Psoas muscle (tissue), 8 donors: ENCODE data around the gene EPB41. TPM values are rescaled to one million over a fixed set of nuclear protein-coding genes. Genes with fewer than 3 reads are reported as not detected.

Experiments
- ATAC-seq, 4 donors: fragments of 200-7000 bp; cut with Tn5 transposase; one replicate each; pipeline ENCODE4 v1.9.1; 2020; ENCODE audit warnings: moderate library complexity in 3 of 4, mild to moderate bottlenecking in 2 of 4
- DNase-seq, 2 donors: peaks; one replicate each; pipeline ENCODE4 v3.0.0-alpha.2; 2020
- H3K27ac ChIP-seq: fragments of 200-600 bp; one replicate; pipeline ENCODE4 v1.8.0; 2022
- H3K27me3 ChIP-seq, 3 donors: fragments of 200-600 bp in 1 of 3; one replicate each; pipeline versions ENCODE4 v1.6.1 to v1.8.0; 2013 to 2022; ENCODE audit warnings: low read length in 2 of 3, mild to moderate bottlenecking in 2 of 3, moderate library complexity in 1 of 3; ENCODE audit not compliant: insufficient read depth in 3 of 3
- H3K36me3 ChIP-seq, 2 donors: fragments of 200-600 bp in 1 of 2; one replicate each; pipeline versions ENCODE4 v1.6.1 to v1.8.0; 2013 to 2022; ENCODE audit warnings: low read depth in 1 of 2, mild to moderate bottlenecking in 1 of 2, moderate library complexity in 1 of 2; ENCODE audit not compliant: insufficient read depth in 1 of 2
- H3K4me1 ChIP-seq: fragments of 200-600 bp; one replicate; pipeline ENCODE4 v1.8.0; 2022
- H3K4me3 ChIP-seq: fragments of 200-600 bp; one replicate; pipeline ENCODE4 v1.8.0; 2022; ENCODE audit warnings: mild to moderate bottlenecking
- H3K9me3 ChIP-seq: fragments of 200-600 bp; one replicate; pipeline ENCODE4 v1.8.0; 2022
- CTCF ChIP-seq: fragments of 200-600 bp; IDR thresholded peaks from one replicate; pipeline ENCODE4 v1.8.0; 2022; ENCODE audit warnings: antibody characterized with exemption
- WGBS, 3 donors: extraction: QIAGEN DNeasy Blood & Tissue Kit; methylation state at CpG; one replicate each; pipeline versions ENCODE4 v1.1.6 to v1.1.7; 2013; 5-methylcytosine and 5-hydroxymethylcytosine counted together
- intact Hi-C, 2 donors: fragments of 100-400 bp; cut with DNase I; formaldehyde crosslinking; loops; one replicate each; pipeline versions ENCODE4 v1.11.0 to v1.14.2; 2022
- polyA plus RNA-seq, 3 donors: library from polyadenylated mRNA; stranded (reverse); fragments of 200-250 nt; gene quantifications; one replicate each; pipeline ENCODE4 v1.2.3, GENCODE V29; 2013
- total RNA-seq, 4 donors: library from RNA; stranded (reverse); fragmentation: NEBNext Ultra II Directional in 2 of 4; extraction: Animal tissue kit (Norgen Biotek cat#: 25700) in 2 of 4; gene quantifications; one replicate each; pipeline versions ENCODE4 v1.2.1 to v1.2.4, GENCODE V29; 2021 to 2023
- donor health status: healthy with polysubstance abuse.
- donor health status: DM: no; HTN: no; CAD: no; lungs with moderate emphysema.
- donor health status: Bipolar disorder and iron deficiency.
- donor health status: healthy.
- donor health status: DM: yes; HTN: yes; CAD: no.
- donor health status: DM: no; HTN: no; CAD: no.
- donor health status: DM: no; HTN: no; CAD: no.
- donor health status: DM: yes; HTN: yes; CAD: no.

Gene EPB41
- total and polyA plus RNA-seq, 7 donors: 2.0 to 28.2 (median 18.0) TPM

DNA sequence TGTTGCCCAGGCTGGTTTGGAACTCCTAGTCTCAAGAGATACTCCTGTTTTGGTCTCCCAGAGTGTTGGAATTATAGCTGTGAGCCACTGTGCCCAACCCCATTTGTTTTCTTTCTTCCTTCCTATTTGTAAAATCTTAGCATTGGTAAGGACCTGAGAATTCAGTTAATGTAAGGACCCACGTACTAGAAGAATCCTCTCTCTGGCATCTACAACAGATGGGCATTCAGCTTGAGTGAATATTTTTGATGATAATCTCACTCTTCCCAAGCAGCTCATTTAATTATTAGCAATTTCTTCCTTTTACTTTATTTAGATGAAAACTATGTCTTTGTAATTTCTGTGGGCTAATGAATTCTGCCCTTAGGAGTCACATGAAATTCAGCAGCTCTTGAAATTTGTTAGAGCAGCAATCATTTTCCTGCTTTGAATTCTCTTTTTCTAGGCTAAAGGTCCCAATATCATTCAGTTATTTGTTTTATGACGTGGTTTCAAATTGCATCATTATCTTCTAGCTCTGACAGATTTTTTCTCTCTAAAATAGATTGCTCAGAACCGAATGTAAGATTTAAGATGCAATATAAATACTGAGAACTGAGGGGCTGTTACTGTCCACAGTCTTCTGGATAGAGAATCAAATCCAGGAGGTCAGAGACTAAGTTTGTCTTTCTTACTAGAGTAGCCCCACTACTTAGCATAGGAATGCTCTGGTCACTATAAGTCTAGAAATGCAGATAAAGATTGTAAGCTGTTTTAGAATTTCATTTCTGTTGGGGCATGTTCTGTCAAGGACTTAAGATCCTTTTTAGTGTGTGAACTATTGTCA, 59.4 kb downstream of the EPB41 start:
- H3K4me1 ChIP-seq: no peaks in the 10 kb centered on the region
- H3K4me3 ChIP-seq: no peak overlapping the region
- DNase-seq: no peak
- H3K9me3 ChIP-seq: no peaks in the 10 kb centered on the region
- ATAC-seq: no peak
- TF ChIP-seq CTCF: no peak
- no peaks in the 10 kb centered on the region for H3K27me3 ChIP-seq
- intact Hi-C loops: no loop called here
- 69 to 74% (median 71%) methylated on average over 3 of the region's 3 CpGs for WGBS, 3 donors
- H3K36me3 ChIP-seq: no peaks in the 10 kb centered on the region
- H3K27ac ChIP-seq: no peak overlapping the region

DNA sequence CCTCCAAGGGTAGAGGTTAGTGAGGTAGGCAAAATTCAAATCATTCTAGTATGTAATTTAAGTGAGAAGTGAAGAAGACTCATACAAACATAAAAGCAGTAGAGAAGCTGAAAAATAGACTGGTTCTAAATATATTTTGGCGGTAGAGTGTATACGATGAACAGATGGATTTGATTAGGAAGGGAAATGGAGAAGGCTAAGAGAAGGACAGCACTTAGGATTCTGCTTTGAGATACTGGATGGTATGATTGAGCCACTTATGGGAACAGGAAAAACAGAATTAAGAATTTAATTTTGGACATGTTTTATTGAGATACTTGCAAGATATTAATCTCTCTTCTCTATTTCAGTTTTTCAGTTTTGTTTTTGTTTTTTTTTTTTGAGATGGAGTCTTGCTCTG, 60.1 kb downstream of the EPB41 start:
- 75 to 78% (median 75%) methylated on average over 2 of the region's 2 CpGs for WGBS, 3 donors

GRCh38 chr1:28976248-28976647, 61.9 kb downstream of the EPB41 start:
- TF ChIP-seq CTCF: no peak
- no peak overlapping the region for H3K4me3 ChIP-seq
- 92 to 94% (median 93%) methylated on average over 2 of the region's 2 CpGs for WGBS, 3 donors
- ATAC-seq: no peak
- intact Hi-C loops: no loop called here
- DNase-seq: no peak
- H3K4me1 ChIP-seq: no peaks in the 10 kb centered on the region
- no peaks in the 10 kb centered on the region for H3K27me3 ChIP-seq
- no peaks in the 10 kb centered on the region for H3K36me3 ChIP-seq
- no peak overlapping the region for H3K27ac ChIP-seq
- no peaks in the 10 kb centered on the region for H3K9me3 ChIP-seq

More for the DNA sequence above, 60.1 kb downstream of the EPB41 start:
- Histone ChIP-seq H3K9me3 (no peaks in the 10 kb centered on the region), H3K27me3 (no peaks in the 10 kb centered on the region), H3K36me3 (no peaks in the 10 kb centered on the region), H3K4me1 (no peaks in the 10 kb centered on the region), H3K27ac (no peak overlapping the region), H3K4me3 (no peak overlapping the region)
- intact Hi-C loops: no loop called here
- no peak for DNase-seq
- TF ChIP-seq CTCF: no peak
- no peak for ATAC-seq

DNA sequence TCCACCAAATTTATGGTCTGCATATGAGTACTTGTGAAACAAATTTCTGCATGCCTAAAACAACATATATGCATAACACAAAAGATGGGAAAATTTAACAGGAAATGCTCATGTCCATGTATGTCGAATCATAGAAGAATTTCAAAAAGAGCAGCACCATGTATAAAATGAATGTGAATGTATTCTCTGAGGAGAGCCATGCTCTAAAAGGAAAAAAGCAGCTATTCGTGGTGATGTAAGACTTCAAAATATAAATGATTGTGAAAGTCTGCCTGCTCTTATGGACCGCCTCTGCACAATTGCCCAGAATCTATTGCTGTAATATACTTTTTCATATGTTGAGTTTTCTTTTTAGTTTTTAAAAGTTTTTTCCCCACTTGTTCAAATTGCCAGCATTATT, 66.8 kb downstream of the EPB41 start:
- TF ChIP-seq CTCF: no peak
- Histone ChIP-seq H3K4me3 (no peak overlapping the region), H3K36me3 (no peaks in the 10 kb centered on the region), H3K4me1 (peaks cover 29% of the 10 kb centered on the region), H3K27me3 (no peaks in the 10 kb centered on the region), H3K9me3 (no peaks in the 10 kb centered on the region), H3K27ac (no peak overlapping the region)
- DNase-seq (no peak), ATAC-seq (no peak)
- intact Hi-C loops: loop anchor here in 1 of 2 donors (5.0 kb wide), 2 partner anchors 64 to 94 kb away; no protein-coding TSS in a partner anchor
- WGBS, 3 donors: 83 to 87% (median 86%) methylated on average over 3 of the region's 3 CpGs
